ENCODE data around the gene PLEKHH2.
"Not testable (repeated sequence)": the region's sequence is repeated elsewhere in the genome, so short reads cannot be mapped to it uniquely, and the experiment has no call there.

- TF ChIP-seq EZH2 (IDR thresholded peaks at IDR 0.05; ENCODE audit: insufficient read depth, poor library complexity, severe bottlenecking); EZH2phosphoT487 (IDR thresholded peaks at IDR 0.05; ENCODE audit: insufficient read depth, low read depth): not testable (repeated sequence)
Measured at GRCh38 chr2:43636153-43636552, 907 bp upstream of the PLEKHH2 start.
